Suprapubic skin (tissue), 4 donors: Measurements from ENCODE around the gene COPS9. TPM values are rescaled to one million over a fixed set of nuclear protein-coding genes. Genes with fewer than 3 reads are reported as not detected.

Experiments used
- DNase-seq, 2 donors: peaks; one replicate each; pipeline ENCODE4 v3.0.0-alpha.2; 2019; ENCODE audit warnings: low spot score in 2 of 2
- H3K27ac ChIP-seq: fragments of 200-600 bp; sonication (generic); one replicate; pipeline ENCODE4 v1.5.1; 2019
- H3K27me3 ChIP-seq: fragments of 200-600 bp; sonication (generic); one replicate; pipeline ENCODE4 v1.5.1; 2019
- H3K36me3 ChIP-seq: fragments of 200-600 bp; sonication (generic); one replicate; pipeline ENCODE4 v1.5.1; 2019
- H3K4me1 ChIP-seq: fragments of 200-600 bp; sonication (generic); one replicate; pipeline ENCODE4 v1.5.1; 2019
- H3K4me3 ChIP-seq: fragments of 200-600 bp; sonication (generic); one replicate; pipeline ENCODE4 v1.5.1; 2019; ENCODE audit warnings: mild to moderate bottlenecking
- H3K9me3 ChIP-seq: fragments of 200-600 bp; sonication (generic); one replicate; pipeline ENCODE4 v1.5.1; 2019
- EP300 ChIP-seq: sonication (generic); formaldehyde crosslinking; IDR thresholded peaks from one replicate; pipeline ENCODE4 v1.6.1; 2017; ENCODE audit warnings: antibody characterized with exemption
- POLR2A ChIP-seq, 2 donors: fragments of 450-650 bp; IDR thresholded peaks; one replicate each; pipeline ENCODE4 v1.6.1; 2017; ENCODE audit warnings: antibody characterized with exemption in 2 of 2, mild to moderate bottlenecking in 2 of 2, moderate library complexity in 2 of 2
- POLR2AphosphoS5 ChIP-seq, 3 donors: sonication (generic); formaldehyde crosslinking; IDR thresholded peaks; one replicate each; pipeline ENCODE4 v1.6.1; 2017; ENCODE audit warnings: antibody characterized with exemption in 3 of 3
- WGBS: methylation state at CpG from one replicate; pipeline ENCODE4 v1.1.5; 2018; 5-methylcytosine and 5-hydroxymethylcytosine counted together
- total RNA-seq, 4 donors: library from RNA; depleted of rRNA; stranded (reverse); fragments of >200 nt; gene quantifications; one replicate each; pipeline ENCODE4 v1.1.0, GENCODE V29; 2016
- TF ChIP-seq, protein P1 (sequence below), 2 donors: fragments of 200-600 bp in 1 of 2; fragments of 450-650 bp in 1 of 2; sonication (generic) in 1 of 2; IDR thresholded peaks; one replicate each; pipeline ENCODE4 v1.5.1; 2016 to 2019; ENCODE audit warnings: antibody characterized with exemption in 2 of 2, mild to moderate bottlenecking in 1 of 2, moderate library complexity in 1 of 2

The COPS9 gene
- total RNA-seq, 4 donors from 2014 or later = 30.6 to 178 (median 143) TPM

DNA sequence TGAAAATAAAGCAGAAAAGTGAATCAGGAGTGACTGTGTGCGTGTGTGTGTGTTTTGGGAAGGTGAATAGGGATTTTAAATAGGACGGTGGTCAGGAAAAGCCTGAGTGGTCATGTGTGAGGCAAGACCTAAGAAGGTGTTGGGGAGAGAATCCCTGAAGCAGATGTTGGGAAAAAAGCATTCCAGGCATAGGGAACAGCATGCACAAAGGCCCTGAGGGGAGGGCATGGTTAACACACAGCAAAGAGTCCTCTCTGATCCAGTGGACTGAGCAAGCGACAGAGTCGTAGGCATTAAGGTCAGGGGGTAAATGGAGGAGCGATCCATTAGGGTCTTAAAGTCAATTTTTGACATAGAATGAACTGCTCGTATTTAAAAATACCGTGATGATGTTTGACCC, 38.4 kb upstream of the COPS9 start:
- Histone ChIP-seq H3K27ac (no peak overlapping the region), H3K4me3 (no peak overlapping the region), H3K9me3 (no peaks in the 10 kb centered on the region), H3K27me3 (peaks cover 16% of the 10 kb centered on the region), H3K4me1 (no peaks in the 10 kb centered on the region), H3K36me3 (no peaks in the 10 kb centered on the region)
- DNase-seq = peak in 1 of 2 donors; percentile 13
- WGBS = 70% methylated on average over 7 of the region's 7 CpGs
- no peak for TF ChIP-seq POLR2A (IDR thresholded peaks at IDR 0.05)
- no peak for TF ChIP-seq EP300
- TF ChIP-seq, protein P1, sequence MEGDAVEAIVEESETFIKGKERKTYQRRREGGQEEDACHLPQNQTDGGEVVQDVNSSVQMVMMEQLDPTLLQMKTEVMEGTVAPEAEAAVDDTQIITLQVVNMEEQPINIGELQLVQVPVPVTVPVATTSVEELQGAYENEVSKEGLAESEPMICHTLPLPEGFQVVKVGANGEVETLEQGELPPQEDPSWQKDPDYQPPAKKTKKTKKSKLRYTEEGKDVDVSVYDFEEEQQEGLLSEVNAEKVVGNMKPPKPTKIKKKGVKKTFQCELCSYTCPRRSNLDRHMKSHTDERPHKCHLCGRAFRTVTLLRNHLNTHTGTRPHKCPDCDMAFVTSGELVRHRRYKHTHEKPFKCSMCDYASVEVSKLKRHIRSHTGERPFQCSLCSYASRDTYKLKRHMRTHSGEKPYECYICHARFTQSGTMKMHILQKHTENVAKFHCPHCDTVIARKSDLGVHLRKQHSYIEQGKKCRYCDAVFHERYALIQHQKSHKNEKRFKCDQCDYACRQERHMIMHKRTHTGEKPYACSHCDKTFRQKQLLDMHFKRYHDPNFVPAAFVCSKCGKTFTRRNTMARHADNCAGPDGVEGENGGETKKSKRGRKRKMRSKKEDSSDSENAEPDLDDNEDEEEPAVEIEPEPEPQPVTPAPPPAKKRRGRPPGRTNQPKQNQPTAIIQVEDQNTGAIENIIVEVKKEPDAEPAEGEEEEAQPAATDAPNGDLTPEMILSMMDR (IDR thresholded peaks at IDR 0.05) = no peak
- TF ChIP-seq POLR2AphosphoS5 (IDR thresholded peaks at IDR 0.05) = no peak

DNA sequence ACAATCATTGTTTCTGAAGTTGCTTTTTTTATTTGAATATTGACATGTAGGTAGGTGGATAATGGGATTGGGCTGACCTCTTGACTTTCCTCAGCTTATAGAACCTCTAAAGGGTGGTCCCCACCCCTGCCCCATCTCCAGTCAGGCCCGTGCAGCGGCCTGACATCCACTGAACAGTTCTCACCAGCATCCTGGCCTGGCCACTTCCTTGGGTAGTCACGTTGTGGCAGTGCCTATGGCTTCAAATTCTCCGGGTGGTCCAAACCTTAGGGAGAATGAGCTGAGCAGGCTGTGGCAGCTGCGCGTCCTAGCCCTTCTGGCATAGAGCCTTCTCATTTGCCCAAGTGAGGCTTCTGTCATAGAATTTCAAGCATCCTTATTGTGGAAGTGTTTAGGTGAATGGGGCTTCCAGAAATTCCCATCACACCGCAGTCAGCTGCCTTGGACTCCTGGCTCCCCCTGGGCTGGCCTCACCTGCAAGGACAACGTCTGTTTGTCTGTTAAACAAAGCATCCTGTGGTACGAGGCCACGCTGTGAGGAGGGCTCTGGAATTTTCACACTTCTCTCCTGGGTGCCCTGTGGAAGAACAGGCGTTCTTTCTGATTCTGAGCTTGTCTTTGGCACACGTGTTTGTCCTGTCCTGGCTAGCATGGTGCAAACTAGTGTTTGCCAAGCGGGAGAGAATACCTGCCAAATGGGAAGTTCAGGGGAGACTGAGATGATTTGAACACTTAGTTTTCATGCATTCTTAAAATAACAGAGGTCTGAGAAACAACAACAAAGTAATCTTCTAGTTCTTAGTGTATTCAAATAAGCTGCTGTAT, 36.2 kb upstream of the COPS9 start:
- no peak overlapping the region for H3K4me3 ChIP-seq
- 75% methylated on average over 9 of the region's 13 CpGs for WGBS
- H3K27me3 ChIP-seq = peaks cover 8% of the 10 kb centered on the region
- H3K9me3 ChIP-seq = no peaks in the 10 kb centered on the region
- H3K27ac ChIP-seq = no peak overlapping the region
- H3K4me1 ChIP-seq = no peaks in the 10 kb centered on the region
- no peaks in the 10 kb centered on the region for H3K36me3 ChIP-seq
- TF ChIP-seq EP300 = no peak
- TF ChIP-seq POLR2AphosphoS5 (IDR thresholded peaks at IDR 0.05) = no peak
- DNase-seq = no peak

DNA sequence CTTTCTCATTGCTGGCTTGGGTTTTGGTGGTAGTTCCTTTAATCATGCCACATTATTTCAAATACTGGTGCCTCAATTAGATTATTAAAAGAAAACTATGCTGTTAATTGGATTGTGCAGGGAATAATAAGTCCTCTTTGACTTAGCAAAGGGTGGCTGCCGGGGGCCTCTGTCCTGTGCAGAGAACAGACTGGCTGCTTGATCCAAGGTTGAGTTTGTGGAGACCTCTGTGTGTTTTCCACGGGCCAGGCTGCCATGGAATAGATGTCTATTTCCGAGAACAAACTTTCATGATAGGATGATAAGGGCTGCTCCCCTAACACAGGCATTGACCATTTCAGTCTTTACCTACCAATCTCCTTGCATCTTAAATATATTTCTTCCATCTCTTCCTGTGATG, 34.8 kb upstream of the COPS9 start:
- no peak overlapping the region for H3K4me3 ChIP-seq
- H3K27me3 ChIP-seq = peaks cover 22% of the 10 kb centered on the region
- H3K36me3 ChIP-seq = no peaks in the 10 kb centered on the region
- H3K4me1 ChIP-seq = no peaks in the 10 kb centered on the region
- no peak for DNase-seq
- no peak overlapping the region for H3K27ac ChIP-seq
- TF ChIP-seq, protein P1 (IDR thresholded peaks at IDR 0.05) = no peak
- TF ChIP-seq POLR2AphosphoS5 (IDR thresholded peaks at IDR 0.05) = no peak
- no peak for TF ChIP-seq EP300
- no peak for TF ChIP-seq POLR2A (IDR thresholded peaks at IDR 0.05)
- no peaks in the 10 kb centered on the region for H3K9me3 ChIP-seq
- 89% methylated on average over 3 of the region's 3 CpGs for WGBS

DNA sequence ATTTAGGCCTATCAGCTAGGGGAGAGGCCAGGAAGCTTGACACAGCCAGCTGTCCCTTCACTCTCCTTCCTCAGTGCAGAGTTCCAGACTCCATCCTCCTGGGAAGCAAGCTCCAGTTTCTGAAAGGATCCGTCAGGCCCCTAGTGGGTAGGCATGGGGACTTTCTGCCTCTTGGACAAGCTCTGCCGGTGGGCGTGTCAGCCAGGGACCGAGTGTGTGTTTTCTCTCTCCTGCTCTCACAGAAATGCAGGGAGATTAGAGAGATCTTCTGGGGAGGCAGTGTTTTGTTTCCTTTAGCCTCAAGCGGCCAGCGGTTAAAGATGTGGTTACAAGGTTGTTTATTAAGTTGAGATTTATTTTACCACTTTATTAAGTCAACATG, 34.2 kb upstream of the COPS9 start:
- H3K4me3 ChIP-seq = no peak overlapping the region
- no peak for DNase-seq
- 68% methylated on average over 6 of the region's 6 CpGs for WGBS
- no peak overlapping the region for H3K27ac ChIP-seq
- no peaks in the 10 kb centered on the region for H3K4me1 ChIP-seq
- TF ChIP-seq, protein P1 (IDR thresholded peaks at IDR 0.05) = no peak
- TF ChIP-seq POLR2A (IDR thresholded peaks at IDR 0.05) = no peak
- peaks cover 25% of the 10 kb centered on the region for H3K27me3 ChIP-seq
- H3K9me3 ChIP-seq = no peaks in the 10 kb centered on the region
- no peaks in the 10 kb centered on the region for H3K36me3 ChIP-seq

DNA sequence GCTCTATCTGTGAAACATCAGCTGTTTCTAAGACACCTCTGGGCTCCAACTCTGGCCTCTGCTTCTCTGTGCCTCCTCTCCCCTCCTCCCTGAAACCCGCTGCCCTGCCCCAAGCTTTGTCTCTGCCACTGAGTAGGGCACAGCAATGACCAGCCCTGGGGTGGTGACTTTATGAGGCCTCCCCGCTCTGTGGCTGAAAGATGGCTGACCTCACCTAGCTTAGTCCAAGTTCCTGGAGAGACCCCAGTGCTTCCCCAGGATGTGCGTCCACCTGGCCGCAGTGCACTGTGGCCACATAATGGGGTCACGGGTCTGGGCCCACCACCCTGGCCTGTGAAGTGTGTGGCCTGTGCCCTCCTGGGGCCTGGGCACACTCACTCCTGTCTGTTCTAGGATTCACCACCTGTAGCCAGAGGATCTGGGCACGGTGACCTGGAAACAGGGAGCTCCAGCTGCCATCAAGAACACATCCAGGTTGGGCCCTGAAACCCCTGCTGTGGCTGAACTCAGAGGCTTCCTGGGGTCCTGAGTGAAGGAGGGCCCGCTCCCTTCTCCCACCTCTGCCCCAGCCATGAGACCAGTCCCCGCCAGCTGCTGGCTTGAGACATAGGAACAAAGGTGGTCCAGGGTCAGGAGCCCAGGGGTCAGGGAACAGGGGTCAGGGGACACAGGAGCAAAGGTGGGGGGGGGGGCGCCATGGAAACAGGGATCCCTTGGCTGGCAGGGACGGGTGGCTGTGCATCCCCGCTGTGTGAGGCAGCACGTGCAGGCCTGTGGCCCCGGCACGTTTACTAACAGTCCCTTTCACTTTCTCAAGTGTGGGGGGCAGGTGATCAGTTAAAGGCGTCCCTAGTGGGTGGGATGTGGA, 33.6 kb upstream of the COPS9 start:
- no peak overlapping the region for H3K27ac ChIP-seq
- no peak for TF ChIP-seq POLR2AphosphoS5 (IDR thresholded peaks at IDR 0.05)
- no peak for TF ChIP-seq POLR2A (IDR thresholded peaks at IDR 0.05)
- DNase-seq = no peak
- no peaks in the 10 kb centered on the region for H3K4me1 ChIP-seq
- H3K4me3 ChIP-seq = no peak overlapping the region
- no peaks in the 10 kb centered on the region for H3K9me3 ChIP-seq
- H3K36me3 ChIP-seq = no peaks in the 10 kb centered on the region
- H3K27me3 ChIP-seq = peaks cover 31% of the 10 kb centered on the region
- 78% methylated on average over 5 of the region's 15 CpGs for WGBS
